HG03558 (cell line): Measurements from ENCODE around the gene PRRX1.

Experiments used
- ATAC-seq: cut with Tn5 transposase; IDR thresholded peaks from one replicate; pipeline ENCODE4 v1.9.1; 2021; ENCODE audit warnings: moderate number of reproducible peaks; ENCODE audit not compliant: unreplicated experiment; ENCODE audit errors: extremely low read depth

PRRX1 gene

DNA sequence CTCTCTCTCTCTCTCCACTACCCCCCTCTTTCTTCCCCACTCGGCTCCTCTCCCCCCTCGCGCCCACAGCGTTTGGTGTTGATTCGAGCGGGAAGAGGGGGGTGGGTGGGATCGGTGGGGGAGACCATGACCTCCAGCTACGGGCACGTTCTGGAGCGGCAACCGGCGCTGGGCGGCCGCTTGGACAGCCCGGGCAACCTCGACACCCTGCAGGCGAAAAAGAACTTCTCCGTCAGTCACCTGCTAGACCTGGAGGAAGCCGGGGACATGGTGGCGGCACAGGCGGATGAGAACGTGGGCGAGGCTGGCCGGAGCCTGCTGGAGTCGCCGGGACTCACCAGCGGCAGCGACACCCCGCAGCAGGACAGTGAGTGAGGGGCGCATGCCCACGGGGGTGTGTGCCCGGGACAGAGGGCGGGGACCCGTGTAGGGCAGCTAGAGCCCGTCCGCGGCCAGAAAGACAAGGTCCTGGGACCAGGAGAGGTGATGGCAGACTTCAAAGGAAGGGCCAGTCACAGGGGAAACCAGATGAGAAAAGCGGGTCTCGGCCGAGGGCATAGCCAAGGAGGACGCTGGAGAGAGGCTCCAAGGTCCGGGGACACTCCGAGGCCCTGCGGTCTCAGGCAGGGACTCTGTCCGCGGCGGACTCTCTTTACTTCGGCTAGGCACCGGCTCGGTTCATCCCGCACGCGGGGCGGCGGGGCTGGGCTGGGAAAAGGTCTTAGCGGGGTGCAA, at the start of gene PRRX1:
PRRX1 (plus strand) TSS at position 39 of the 735 bp plus-strand sequence; CDS start at position 127, 88 bp downstream.
- no peak for ATAC-seq

DNA sequence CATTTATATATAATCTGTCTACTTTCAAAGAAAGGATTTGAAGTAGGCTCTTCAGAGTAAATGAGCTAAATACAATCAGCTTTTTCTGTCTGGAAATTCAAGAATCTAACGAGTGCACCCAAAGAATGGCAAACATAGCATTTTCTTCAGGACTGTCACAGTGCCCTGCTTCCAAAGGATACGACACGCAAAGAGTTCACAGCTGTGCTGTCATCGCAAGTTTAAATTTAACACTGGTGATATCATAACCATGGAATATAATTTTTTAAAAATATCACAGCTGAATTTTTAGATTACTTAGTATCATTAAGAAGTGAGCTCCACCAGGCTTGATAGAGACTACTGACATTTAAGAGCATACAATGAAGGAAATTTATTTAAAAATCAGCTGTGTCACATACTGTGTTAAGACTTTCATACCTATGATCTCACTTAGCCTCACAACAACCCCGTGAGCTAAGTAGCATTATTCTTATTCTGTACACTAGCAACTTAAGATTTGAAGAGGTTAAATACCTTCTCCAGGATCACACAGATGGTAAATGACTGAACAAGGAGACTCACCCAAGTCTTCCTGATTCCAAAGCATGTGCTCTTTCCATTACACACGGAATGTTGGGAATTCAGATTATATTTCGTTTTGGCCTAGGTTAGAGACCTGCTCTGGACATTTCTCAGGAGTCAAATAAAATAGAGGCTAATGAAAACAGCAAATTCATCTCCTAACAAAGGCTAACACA, 46.2 kb upstream of the PRRX1 start:
- no peak for ATAC-seq

DNA sequence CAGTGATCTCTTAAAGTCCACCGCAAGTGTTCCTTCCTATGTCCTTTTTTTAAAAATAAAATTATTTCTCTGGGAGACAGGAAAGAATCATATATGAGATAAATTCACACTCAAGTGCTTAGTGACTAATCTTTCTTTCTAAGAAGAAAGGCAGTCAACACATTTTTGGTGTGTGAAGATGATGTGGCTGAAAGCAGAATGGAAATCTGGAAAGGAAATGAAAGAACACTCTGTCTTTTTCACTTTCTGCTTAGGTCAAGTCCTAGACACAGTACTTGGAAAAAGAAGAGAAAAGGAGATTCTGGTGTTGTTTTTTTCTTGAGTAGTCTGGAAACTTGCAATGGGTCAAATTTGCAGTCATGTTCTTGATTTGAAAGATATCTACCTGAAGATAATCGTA, 45.5 kb upstream of the PRRX1 start:
- ATAC-seq, result no peak

DNA sequence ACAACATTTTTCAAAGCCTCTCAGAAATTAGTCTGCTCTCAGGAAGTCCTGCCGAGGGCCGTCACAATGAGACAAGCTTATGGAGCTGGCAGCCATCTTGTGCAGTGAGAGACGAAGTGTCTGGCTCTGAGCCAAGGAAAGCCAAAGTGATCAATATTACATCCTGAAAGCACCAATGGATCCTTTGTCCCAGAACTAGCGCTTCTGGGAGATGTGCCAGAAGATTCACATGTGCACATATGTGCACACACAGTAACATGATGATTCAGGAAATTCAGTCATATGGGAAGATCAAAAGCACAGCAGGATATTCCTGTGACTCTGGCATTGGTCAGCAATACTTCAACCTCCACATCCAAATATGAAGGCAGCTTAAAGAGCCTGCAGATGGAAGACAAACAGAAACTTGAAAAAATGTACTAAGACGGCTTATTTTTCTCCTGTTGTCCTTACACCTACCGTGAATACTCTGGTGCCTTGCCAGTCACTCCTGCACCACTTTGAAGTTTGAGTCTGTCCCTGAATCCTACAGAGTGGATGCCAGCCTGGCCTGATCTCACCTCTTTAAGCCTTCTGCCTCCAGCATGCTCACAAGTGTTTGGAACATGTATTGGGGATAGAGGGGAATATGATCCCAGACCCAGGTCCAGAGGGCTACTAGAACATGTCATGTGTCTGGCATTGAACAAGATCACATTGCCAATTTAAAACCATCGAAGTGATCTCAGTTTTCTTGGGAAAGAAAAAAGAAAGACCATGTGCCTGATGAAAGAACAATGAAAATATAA, 44.5 kb upstream of the PRRX1 start:
- no peak for ATAC-seq

DNA sequence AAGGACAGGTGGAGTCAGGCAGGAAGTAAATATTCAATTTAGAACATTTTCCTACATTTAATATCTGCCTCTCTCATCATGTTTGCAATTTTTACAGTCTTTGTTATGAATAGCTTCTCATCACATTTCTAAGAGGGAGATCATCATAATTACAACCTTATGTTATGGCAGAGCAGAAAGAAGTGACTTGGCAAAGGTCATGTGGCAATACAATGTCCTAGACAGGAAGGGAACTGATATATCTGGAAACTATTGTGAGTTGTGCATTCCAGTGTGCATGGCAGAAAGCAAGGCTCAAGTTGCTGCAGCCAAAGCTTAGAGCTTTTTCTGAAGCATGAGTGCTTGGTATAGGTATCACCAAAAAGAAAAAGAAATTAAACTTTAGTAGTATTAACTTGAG, 43.8 kb upstream of the PRRX1 start:
- no peak for ATAC-seq

DNA sequence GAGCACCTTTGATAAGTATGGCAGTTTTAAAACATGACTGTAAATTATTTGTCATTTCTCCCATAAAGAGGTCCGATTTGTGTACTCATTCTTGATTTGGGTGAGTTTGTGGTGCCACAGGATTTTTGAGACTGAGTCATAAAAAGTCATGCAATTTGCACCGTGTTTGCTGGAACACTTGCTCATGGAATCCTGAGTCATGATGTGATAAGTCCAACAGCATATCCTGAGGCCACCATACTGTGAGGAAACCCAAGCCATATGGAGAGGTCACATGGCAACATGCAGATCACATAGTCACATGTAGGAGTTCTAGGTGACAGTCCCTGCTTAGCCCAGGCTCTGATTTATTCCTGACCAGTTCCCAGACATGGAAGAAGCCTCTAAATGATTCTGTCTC, 40.8 kb upstream of the PRRX1 start:
- no peak for ATAC-seq

DNA sequence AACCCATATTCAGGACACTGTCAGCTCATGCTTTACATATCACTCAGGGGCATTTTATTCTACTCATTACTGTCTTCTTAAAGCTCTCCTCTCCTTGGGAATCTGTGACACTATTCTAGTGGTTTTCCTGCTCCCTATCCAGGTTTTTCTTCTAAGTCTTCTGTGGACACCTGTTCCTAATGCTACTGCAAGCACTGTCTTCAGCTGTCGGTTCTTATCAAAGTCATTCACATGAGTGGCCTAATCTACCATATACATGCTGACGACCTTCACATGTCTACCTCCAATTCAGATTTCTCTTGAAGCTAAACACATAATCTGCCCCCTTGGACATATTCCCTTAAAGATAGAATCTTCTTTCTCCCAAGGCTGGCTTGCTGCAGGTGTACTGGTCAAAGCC, 39.8 kb upstream of the PRRX1 start:
- no peak for ATAC-seq

DNA sequence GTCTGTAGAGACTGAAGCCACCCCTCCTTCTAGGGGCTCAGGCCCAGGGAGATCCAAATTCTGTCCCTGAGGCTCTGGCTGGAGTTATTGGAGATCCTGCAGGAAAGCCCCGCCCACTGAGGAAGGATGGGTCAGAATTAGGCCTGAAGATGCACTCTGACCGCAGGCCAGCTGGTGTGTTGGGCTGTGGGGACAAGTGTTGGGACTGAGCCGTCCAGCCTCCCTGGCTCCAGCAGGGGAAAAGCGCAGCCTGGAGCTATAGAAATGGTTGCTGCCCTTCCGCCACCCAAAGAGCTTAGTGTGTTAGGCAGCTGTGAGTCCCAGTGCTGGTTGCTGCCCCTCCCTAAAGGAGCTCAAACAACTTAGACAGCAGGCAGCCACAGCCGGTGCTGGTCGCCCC, 33.0 kb upstream of the PRRX1 start:
- ATAC-seq, result no peak

DNA sequence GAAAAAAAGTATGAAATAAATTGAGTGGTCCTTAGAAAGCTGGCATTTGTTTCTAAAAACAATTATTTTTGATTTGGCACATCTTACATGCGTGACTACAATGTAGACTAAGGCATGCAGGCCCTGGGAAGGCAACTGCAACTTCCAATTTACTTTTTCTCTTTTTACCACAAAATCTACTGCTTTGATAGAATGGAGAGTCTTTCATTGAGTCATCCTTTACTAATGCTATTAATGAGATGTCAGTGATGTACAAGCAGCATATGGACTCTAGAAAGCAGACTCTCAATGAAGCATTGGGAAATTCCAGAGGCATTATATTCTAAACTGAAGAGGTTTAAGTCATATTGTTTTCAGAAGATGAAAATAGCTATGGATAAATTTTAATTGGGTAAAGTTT, 29.6 kb upstream of the PRRX1 start:
- no peak for ATAC-seq

DNA sequence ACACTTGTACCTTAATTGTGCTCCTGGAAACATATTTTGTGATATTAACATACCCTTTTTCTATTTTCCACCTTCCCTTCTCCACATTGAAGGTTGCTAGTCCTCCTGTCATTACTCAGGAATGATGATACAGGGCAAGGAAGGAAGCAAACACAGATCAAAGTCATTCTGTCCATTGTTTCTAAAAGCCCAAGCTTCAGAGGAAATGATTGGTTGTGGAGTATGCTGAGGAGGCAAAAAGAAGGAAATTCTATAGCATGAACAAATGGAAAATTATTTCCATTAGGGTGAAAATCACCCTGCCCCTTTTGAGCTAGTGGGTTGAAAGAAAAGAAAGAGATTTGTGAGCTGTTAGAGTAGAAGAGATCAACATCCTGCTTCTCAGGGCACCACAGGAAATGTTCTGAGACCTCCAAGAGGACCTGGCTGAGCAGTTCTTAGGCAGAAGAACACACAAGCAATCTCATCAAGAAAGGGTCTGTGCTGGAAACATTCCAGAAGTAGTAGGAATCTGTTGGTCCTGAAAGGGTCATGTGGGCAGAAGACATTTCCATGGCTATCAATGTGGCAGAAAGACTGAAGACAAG, 29.0 kb upstream of the PRRX1 start:
- ATAC-seq, result no peak

DNA sequence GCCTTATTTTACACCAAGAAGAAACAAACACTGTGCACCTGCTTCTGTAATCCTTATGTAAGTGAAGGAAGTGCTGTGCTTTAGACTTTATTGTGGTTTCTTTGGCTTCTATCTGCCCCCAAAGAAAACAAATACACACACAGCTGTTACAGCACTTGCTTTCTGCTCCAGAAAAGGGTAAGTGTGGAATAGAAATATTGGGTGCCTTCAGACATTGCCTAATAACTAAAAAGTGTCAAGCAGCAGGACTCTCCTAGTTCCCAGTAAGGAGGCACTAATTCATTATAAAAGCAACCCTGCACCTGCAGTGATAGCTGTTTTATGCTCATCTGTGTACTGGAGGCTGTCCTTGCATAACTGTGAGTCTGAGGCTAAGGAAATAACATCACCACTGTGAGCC, 23.4 kb upstream of the PRRX1 start:
- ATAC-seq, result no peak

DNA sequence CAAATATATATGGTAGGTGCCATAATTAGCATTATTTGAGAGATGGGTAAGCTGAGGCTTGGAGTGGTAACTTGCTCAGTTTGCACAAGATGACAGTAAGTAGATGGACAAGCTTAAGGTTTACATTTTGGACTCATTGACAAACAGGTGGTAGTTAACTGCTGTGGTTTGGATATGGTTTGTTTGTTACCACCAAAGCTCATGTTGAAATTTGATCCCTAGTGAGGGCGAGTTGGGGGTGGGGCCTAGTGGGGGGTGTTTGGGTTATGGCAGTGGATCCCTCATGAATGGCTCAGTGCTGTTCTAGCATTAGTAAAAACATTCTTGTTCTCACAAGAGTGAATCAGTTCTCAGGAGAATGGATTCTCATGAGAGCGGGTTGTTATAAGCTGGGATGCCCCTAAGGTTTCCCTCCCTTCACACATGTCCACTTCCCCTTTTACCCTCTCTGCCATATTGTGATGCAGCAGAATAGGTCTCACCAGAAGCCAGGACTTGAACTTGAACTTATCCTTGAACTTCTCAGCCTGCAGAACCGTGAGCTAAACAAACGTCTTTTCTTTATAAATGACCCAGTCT, 6.6 kb upstream of the PRRX1 start:
- ATAC-seq, result no peak

DNA sequence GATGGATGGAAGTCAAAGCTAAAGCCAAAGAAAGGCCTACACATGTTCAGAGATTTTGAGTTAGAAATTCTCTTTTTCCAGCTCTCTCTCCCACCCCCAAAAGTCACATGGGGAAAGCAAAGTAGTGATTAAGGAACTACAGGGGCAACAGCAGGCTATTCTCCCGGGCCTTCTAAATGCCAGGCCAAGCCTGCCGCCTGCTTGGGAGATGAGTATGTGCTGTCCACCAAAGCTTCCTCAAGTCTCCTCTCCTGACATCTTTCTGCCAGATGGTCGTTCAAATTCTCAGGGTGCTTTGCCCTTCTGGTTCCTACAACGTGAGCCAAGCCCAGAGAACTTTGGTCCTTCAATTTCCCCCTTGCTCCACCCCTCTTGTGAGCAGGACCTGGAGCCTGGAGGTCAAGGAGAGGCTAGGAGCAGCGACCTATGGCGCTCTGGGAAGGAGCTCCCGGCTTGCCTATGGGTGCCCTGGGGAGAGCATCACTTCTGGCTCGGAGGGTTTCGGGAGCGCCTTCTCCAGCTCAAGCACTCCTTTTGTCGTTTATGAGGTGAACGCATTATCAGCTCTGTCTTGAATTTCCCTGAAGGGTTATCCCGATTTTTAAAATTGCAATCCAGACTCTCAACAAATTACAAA, 4.4 kb upstream of the PRRX1 start:
- no peak for ATAC-seq

DNA sequence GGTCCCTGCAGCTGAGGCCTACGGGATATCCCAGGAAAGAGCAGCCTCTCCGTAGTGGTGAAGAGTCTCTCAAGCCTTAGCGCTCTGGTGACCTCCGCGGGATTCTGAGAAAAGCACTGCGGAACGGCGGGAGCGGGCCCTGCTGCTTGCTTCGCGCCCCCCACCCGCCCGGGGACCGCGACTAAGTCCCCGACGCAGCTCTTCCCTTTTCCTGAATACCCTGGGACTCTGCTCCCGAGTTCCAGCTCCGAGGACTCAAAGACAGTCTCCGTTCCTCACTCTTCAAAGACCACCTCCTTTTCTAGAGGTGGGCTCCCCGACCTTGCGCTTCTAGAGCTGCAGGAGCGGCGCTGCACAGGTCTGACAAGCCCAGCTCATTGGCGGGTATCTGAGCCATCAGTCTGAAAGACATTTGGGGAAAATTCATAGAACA, 3.6 kb upstream of the PRRX1 start:
- no peak for ATAC-seq

DNA sequence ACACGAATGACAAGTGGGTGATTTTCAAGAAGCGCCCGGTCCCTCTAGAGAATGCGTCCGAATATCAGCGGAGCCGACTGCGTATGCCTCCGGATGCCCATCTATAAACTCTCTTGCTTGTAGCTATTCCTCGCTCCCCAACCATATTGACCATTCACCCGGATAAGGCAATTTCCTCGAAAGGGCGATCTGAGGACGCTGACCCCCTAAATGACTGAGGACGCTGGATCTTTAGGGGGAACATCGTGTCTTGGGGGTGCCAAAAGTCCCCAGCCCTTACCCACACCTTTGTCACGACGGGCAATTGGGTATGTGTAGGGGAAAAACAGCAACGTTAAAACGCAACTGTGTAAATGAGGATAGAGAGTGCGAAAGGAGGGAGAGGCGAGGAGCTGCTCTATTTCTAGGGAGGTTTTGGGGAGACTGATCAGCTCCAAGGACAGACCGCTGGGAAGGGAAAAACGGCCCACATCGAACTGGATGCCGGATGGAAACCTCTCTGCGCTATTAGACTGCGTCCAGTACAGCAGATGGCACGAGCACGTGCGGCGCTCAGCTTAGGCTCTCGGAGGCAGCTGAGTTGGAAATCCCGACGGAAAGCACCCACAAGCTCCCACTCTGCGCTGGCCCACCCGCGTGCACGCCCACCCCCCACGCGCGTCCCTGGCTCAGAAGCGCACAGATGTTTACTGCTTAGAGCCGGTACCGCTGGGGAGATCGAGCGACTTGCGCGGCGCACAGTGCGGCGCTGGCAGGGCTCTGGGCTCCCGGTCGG, 2.9 kb upstream of the PRRX1 start:
- ATAC-seq, result no peak

DNA sequence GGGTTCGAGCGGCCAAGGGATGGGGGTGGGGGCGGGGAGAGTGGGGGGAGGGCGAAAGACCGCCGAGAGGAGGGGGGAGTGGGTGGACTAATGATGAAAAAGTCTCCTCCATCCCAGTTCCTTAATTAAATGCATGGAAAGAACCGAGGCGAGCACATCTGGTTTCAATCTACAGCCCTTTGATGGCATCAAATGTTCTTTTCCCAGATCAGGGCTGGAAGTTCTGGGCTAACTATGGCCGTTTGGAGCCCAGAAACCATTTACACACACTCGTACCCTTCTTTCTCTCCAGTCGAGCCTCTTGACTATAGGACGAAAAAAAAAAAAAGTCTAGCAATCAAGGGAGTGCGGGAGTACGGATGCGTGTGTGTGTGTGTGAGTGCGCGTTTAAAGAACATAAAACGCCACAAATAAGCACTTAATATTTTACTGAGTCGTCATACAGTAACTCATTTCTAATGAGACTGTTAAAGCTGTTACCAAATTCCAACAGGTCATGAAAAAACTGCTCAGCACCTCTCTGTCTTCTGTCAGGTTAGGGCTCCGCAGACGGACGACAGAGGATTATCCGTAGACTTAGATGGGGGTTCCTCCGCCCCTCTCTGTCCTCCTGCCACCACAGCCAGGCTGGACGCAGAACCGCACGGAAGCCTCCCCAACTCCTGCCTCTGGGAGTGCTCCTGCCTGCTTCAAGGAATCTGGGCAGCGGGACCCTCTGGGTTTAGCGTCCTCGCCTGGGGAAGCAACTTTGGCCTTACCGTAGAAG, 2.1 kb upstream of the PRRX1 start:
- no peak for ATAC-seq

DNA sequence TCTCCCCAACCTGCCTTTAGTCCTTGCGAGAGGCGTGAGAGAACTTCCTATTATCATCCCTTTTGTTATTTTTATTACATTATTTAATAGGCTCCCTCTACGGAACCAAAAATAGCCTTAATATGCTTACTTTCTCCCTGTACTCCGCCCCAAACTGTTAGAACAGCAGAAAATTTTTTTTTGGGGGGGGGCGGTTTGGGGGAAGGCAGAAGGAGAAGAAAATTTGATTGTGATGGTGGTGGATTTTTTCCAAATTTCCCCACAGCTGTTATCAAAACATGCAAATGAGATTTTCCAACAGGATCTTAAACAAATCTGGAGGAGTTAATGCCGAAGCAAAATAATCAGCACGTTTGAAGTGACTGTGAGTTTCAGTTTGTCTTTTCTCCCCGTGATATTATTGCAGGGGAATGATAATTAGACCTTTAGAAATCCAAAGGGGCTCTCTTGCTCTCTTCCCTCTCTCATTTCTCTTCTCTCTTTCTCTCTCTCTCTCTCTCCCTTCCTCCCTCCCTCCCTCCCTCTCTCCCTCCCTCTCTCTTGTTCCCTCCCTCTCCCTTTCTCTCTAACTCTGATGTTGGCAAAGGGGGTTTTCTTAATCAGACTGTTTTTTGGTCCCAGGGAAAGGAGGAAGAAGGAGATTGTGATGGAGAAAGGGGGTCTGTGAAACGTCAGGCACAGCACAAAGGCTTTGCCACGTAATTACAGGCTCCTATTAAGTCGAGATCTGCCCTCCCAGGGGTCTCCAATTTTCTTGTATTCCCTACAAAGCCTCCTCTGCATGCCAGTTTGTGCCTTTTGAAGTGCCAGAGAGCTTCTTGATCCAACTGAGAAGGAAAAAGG, 1.1 kb upstream of the PRRX1 start:
- no peak for ATAC-seq
